Stimulated activated CD8-positive, alpha-beta memory T cell treated with anti-CD3 and anti-CD28 coated beads, Interleukin-4, amount 100 ng/mL, for 24 hours (primary cell): ENCODE data around the gene NCAM2.

Source experiments
- DNase-seq: peaks from one replicate; pipeline ENCODE4 v3.0.0-alpha.2; 2020; ENCODE audit warnings: low read depth

The NCAM2 gene

DNA sequence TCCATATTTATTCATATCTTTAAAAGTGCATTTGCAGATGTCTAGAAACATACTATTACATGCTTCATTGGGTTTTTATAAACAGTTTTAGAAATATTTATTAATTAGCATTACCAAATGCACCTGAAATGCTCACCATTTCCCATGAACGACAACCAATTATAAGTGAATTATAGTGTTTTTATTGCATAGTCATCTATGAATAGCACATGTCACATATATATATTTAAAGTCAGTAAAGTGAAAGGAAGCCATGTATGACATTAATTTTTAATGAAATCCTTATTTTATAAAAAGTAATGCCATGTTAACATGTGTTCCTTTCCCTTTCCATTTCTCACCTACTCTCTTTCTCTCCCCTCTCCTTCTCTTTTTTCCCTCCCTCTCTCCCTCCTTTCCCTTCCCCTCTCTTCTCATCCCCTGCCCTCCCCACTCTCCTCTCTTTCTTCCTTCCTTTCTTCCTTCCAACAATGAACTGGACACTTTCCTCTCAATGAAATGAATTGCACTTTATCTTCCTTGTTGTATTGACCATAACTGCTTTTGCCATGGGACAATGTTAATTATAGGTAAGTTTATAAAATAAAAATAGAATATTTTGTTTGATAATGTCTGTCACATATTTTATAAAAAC is 179.3 kb downstream of the NCAM2 start:
- no peak for DNase-seq

DNA sequence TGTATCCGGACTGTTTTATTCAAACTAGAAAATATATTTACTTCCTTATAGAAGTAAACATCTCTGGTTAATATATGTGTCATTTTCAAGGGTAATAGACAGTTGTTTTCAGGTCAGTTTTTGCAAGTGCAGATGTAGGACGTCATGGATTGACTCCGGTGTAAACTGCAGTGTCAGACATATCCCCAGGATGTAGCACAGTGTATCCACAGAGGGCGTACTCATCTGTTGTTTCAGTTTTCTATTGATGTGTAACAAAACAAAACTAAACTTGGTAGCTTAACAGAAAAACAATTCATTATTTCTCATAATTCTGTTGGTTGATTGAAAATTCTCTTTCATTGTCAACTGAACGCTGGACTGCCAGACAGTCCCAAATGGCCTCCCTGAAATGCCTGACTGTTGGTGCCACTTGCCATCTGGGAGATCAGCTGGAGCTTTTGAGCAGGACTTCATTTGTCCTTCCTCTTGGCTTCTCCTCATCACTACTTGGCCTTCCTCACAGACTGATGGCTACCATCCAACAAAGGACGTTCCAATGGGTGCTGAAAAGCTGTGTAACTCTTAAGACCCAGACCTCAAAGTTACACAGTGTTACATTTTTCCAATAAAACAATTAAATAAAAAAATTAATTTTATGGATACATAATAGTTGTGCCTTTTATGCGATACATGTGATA is 181.6 kb downstream of the NCAM2 start:
- DNase-seq, result no peak

DNA sequence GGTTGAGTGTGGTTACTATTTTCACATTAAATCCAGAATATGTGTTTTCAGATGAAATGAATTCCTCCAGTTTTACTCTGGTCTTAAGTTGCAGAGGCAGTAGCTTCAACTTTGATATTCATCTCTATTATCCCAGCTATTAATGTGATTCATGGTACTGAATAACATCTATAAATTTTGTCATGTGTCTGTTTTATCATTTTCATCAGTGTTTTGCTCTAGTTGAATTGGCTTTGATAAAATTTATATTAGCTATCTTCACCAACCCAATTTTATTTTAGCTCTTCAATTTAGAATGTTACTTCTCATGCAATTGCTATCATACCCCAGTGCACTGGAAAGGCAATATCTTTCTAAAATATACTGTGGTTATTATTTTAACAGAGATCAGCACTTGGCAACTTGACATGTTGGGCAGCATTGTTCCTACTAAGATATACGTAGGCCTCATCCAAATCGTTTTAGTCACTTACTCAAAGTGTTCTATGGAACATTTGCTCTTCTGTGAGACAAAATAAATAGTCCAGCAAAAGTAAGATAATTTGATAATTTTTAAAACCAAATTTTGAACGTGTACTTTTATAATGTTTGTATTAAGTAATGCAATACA is 184.3 kb downstream of the NCAM2 start:
- DNase-seq, result no peak

DNA sequence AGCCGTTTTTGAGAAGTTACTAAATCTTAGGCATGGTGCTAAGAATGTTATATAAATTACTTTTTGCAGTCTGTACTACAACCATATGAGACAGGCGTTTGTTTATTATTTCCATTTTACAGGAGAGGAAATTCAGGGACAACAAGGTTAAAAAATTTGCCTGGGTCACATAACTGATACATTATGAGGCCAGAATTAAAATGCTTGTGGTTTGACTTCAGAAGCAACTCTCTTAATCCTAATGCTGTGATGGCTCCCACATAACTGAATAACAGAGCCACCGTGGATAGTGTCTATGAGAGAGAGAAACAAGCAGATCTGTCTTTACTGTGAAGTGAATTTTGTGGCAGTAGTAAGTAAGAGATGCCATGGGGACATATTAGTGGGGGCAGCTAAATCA is 184.9 kb downstream of the NCAM2 start:
- no peak for DNase-seq

DNA sequence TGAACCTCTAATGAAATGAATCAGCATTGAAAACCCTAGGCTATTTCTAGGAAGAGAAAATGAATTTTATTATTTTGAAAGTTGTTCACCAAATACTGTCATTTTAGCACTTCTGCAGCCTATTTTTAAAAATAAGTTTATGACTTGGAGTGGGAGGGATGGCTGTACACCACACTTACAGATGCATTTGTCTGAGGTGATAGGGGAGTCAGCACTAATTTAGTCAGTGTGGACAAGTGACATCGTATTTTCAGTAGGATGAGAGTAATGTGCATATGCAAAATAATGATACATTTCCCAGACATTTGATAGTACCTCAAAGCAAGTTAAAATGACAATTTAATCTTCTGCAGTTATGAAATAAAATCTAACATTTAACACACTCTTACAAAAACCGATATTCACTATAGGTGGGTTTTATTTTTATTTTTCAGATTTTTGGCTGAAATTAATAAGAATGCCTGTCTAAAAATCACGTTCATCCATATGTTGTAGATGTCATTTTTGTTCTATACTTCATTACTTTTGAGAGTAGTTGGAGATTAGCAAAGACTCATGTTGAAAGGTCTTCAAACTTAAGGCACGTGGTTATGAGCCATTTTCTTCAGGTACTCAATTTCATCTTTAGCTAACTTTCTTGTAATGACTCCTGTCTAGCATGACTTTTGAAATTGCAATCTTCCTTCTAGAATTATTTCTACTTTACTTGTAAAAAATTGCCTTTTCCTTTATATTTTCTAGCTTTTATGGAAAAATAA is 186.7 kb downstream of the NCAM2 start:
- no peak for DNase-seq

DNA sequence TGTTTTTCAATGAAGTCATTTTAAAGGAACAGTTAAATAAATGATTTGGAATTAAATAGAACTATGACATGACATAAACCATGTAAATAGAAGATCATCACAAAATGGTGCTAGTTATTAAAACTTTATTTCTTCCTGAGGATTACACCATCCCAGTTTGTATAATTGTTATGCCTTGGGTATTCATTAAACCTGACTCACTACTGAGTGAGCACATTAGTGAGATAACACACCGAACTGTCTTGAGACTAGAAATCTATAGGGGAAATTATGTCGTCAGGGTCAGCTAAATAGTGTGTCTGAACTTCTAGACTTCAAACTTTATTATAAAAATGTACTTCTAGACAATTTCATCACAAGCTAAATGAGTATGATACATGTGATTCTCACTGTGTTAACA is 189.4 kb downstream of the NCAM2 start:
- DNase-seq, result no peak

DNA sequence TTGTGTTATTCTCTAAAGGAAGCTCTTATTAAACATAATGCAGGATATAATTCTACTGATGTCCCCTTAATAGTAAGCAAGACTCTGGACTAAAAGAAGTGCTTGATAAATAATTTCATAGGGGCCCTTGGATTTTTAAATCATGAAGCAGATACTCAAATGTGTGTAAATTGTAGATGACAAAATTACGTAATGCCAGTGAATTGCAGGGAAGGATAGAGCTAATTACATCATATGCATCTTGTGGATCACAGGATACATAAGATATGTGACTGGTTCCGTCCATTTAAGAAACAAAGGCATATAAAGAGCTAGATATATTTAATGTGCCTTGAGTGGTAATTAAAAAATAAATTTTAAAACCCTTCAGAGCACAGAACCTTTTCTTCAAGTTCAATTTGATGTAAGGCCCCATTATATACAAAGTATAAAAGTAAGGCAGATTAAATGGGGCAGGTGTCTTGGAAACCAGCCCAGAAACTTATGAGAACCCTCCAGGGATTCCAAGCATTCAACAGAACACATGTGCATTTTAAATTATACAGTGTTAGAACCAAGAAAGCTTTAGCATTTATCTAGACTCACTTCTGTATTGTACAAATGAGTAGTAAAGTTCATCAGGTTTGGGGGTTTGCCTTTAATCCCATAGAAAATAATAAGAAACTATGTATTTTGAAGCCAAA is 190.4 kb downstream of the NCAM2 start:
- no peak for DNase-seq

DNA sequence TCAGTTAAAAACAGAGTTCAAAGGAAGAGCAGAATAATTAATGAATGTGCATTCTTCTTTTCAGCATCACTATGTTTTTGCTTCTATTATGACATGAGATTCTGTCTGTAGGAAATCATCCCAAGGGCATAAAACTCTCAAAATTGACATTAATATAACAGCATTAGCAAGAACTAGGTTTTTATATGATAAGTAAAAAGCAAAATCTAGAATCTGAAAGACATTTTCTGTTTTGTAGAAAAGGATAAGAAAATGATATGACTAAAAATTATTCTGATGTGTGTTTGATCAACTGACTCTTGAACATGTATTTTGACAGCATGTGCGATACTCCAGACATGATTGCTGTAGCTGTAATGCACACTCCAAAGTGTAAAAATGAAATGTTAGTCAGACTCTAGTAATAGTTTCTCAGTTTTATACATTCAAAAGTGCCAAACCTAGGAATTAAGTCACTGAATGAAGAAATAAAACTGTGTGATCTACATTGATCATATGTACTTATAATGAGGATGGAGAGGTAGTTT is 197.3 kb downstream of the NCAM2 start:
- no peak for DNase-seq

DNA sequence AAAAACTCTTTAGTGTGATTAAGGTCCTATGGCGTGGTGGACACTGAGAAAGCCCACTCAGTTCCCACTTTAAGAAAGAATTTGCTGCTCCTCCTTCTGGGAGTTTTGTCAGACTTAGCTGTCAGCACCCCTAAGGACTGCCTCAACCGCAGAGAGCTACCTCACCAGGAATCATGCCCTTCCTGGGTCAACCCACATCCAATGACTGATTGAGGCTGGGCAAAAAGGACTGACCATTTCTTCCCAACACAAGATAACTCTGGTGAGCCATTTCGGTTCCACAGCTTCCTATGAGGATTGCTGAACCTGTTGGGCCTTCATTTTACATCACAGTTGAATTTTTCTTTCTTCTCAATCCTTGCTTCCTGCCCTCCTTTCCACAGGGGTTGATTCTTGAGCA is 197.9 kb downstream of the NCAM2 start:
- DNase-seq, result no peak

DNA sequence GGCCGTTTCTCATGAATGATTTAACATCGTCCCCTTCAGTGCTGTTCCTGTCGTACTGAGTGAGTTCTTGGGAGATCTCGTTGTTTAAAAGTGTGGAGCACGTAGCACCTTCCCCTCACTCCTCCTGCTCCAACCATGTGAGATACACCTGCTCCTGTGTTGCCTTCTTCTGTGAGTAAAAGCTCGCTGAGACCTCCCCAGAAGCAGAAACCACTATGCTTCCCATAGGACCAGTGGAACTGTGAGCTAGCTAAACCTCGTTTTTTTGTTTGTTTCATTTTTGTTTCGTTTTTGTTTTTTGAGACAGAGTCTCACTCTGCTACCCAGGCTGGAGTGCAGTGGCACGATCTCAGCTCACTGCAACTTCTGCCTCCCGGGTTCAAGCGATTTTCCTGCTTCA is 198.6 kb downstream of the NCAM2 start:
- DNase-seq, result no peak

DNA sequence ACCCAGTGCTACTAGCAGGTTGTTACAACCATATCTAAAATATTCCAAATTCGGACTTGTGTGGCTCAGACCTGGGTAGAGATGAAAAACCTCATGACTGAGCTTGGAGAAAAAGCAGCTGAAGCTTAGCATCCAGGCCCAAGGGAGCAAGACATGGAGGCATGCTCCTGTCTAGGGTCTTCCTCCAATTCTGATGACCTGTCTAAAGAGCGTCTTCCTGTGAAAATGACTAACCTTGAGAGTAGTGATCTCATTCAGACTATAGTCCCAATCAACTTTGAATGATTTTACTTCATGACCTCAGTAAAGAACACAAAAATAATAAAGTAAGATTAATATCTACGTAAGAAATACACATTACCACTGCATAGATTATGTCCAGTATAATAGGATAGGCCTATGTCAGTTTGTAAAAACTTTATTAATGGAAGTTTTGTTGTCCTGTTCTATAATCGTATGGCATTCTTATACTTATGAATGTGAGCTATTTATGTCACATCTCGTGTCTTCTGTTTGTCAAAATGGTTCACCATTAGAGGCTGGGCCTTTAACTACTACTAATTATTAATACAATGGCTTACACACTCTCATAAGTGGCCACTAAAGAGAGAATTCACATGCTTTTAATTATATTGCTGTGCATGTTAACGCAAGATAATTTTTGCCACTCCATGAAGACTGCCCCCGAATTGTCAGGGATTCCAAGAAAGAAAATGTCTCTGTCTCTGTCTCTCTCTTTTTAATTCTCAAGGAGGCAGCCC is 201.3 kb downstream of the NCAM2 start:
- no peak for DNase-seq

DNA sequence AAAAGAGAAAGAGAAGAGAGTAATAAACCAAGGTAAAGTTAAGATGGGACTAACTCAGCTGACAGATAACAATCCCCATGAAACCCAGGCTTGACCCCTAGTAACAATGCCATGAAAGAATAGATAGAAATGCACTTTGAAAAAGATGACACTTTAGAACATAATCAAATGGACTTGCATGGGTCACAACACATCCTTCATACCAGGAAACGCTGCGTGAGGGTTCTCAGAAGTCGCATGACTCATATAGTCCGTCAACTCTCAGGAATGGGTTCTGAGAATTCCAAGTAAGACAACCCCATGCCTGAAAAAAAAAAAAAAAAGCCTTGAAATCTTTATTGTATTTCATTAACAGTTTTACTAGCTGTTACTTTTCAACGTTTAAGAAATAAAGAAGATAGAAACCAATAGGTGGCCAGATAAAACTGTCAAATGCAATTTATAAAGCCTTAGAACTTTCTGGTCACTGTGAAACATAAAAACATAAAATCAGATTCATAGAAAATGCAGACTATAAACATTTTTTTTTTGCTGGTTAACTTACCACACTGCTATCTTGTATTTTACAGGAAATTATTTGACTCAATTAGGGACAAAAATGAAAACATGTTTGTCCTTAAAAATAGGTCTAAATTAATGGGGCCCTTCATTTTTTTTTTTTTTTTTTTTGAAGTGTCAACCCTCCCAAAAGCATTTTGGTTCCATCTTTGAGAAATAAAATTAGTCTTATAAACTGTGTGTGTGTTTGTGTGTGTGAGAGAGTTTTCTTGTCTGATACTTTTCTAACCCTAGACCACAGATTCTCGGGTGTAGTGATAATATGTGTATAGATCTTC is 202.1 kb downstream of the NCAM2 start:
- DNase-seq, result no peak

DNA sequence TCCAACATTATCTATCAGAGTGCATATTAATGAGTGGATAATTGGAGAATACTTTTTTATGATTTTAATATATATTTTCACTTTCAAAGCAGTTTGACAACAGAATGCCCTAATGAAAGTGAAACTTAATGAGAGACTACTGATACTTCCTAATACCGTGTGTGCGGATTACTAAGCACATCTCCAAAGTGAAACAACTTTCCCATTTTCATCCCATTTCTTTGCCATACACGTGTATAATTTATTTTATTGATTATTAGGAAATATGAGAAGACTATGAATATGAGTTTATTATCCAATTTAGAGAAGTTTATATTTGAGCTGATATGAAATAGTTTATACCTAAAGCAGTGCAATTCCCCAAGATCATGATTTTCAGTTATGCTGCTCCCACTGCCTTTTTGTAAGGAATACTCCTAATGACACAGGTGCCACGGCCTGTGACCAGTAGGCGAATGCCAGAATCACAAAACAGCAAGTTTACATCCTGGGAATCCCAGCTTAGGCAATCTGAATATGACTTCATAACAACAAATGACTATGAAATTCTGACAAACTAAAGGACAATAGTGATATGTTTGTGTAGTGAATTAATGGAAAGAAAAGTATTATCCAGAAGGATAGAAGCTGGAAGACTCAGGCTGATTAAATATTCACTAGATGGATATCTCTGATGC is 202.9 kb downstream of the NCAM2 start:
- DNase-seq, result no peak

DNA sequence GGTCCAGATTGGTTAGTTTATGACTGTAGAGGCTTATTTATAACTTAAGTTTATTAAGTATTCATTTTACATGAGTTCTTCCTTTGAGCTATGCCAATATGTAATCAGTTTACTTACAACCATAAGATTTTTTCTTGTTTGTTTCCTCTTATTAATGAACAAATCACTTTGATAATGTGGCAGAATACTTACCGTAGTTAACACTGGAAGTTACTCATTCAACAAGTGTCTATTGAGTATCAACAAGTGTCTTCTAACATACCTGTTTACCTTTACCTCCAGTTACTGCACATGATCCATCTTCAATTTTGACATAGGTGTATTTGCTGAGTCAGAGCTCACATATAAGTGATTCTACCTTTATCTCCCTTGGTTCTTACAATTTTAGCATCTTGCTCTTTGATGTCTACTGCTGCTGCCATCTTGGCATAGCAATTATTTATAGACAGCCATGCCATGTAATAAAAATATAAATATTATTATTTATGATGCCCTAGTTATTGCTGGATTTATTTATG is 205.7 kb downstream of the NCAM2 start:
- DNase-seq, result no peak

DNA sequence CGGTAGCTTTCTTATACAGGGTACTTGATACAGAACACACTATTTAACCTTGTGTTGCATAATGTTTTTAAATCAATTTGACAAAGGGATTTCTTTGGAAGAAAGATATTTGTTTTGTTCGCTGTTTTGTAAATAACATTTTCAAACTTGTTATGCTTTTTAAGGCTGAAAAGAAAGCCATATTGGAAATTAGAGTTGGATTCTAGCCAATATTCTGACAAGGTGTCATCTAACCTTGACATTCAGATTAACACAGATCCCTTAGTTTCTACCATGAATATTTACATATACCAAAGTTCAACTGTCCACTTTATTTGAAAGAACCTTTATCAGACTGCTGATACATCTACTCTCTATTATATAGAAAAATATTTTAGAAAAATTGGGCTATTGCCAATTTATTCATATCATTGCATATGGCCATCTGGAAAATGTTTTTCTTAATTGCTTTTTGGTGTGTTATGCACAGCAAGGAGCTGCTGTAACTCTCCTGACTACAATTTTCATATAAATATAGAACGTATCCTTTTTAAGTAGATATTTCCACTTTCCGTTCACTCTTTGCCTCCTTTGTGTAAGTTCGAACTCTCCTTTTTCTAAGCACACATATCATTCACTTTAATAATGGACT is 206.3 kb downstream of the NCAM2 start:
- no peak for DNase-seq

DNA sequence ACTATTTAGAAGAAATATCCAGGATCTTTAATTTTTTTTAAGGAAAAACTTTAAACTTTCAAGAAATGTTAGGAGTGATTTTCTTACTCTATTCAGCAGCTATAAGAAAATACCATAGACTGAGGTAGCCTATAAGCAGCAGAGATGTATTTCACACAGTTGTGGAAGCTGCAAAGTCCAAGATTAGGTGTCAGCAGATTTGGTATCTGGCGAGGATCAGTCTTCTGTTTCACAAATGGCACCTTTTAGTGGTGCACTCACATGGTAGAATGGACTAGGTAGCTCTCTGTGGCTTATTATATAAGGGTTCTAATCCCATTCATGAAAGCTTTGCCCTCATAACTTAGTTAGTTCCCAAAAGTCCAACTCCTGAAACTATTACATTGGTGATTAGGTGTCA is 207.4 kb downstream of the NCAM2 start:
- DNase-seq, result no peak

DNA sequence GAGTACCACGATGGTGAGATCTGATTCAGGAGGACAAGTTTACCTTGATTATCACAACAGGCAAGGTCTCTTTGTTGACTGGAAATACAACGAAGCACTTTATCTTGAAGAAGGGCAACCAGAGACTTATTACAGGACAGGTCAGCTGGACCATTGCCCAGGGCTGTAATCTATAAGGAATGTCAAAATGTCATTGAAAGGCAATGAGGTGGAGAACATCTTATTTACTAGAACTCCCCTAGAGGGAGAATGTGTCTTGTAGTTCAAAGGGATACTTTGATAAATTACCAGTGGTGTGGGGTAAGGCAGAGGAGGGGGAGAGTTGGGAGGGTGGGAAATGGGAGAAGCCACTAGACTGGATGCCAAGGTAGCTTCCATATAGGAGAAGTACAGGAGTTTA is 212.3 kb downstream of the NCAM2 start:
- no peak for DNase-seq

DNA sequence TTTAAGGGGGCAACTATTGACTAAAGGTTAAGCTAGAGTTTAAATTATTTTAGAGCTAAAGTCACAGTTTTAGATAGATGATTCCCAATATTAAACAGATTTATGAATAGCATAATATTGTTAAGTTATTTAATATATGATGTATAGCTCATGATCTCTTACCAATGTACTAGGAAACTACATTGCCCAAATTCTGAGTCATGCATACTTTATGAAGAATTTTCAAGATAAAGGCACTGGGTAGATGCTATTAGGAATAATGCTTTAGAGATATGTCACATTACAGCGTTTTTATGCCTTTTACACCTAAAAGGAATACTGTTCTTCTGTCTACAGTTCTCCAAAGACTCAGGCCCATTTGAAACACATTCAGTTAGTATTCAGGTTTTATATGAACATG is 215.1 kb downstream of the NCAM2 start:
- DNase-seq, result no peak

DNA sequence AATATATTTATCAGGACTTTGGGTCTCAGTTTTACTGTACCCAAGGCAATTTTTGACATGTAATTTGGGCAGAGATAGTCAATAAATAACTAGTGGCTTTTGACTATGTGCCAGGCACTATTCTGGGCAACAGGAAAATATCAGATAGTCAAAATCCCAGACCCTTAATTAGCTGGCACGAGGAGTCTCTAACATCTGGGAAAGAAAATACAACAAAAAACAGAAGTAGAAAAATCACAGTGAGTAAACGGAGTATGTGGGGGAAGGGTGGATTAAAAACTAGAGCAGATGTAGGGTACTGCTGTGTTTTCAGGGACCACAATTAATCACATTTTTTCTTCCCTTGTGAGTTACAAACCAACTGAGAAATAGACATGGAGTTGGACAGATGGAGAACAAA is 217.8 kb downstream of the NCAM2 start:
- no peak for DNase-seq
